ENCODE results near the gene LTK. TPM values are rescaled to one million over a fixed set of nuclear protein-coding genes. Genes with fewer than 3 reads are reported as not detected.

The LTK gene
- total RNA-seq, 1 experiment from 2014 or later, result 9.2 TPM

- Histone ChIP-seq H3K9me2 (ENCODE audit: insufficient read depth) (no peaks in the 10 kb centered on the region), H3K4me2 (ENCODE audit: low read length) (no peak overlapping the region), H3K36me3 (ENCODE audit: control insufficient read depth in 1 of 2, insufficient read depth in 2 of 2, low read length in 2 of 2) (peaks cover 0 to 4% of the 10 kb centered on the region in 2 experiments; a peak in 1 of 4 replicates), H3K4me3 (replicated peaks in 1 of 2; ENCODE audit: low read depth in 1 of 2, low read length in 2 of 2) (no peak overlapping the region), H3K4me1 (ENCODE audit: control insufficient read depth in 1 of 2, insufficient read depth in 2 of 2, low read length in 2 of 2) (peaks cover 34 to 54% of the 10 kb centered on the region in 2 experiments), H3K9me3 (ENCODE audit: control insufficient read depth in 1 of 2, insufficient read depth in 1 of 2, low read depth in 1 of 2, low read length in 2 of 2) (no peaks in the 10 kb centered on the region), H4K20me1 (ENCODE audit: insufficient read depth) (no peaks in the 10 kb centered on the region), H3K27ac (ENCODE audit: low read depth, low read length) (no peak overlapping the region), H2AFZ (ENCODE audit: low read depth, low read length, poor library complexity, severe bottlenecking) (no peak overlapping the region), H3K9ac (ENCODE audit: low read length) (no peak overlapping the region), H3K27me3 (ENCODE audit: insufficient read depth, low read length) (no peaks in the 10 kb centered on the region), H3K79me2 (ENCODE audit: insufficient read depth, low read length) (no peaks in the 10 kb centered on the region)
- ATAC-seq (no peak), DNase-seq (ENCODE audit: low read depth, low spot score) (no peak)
- ChIA-PET POLR2A (no interaction called here), CTCF (no interaction called here), RAD21 (ENCODE audit: low non-redundant PET in 1 of 2, low total read pairs in 2 of 2, uncharacterized antibody in 2 of 2, unreplicated experiment in 2 of 2) (no interaction called here)
- intact Hi-C loops (cut with micrococcal nuclease), result no loop called here
- BruUV-seq (replicated peaks), result no TSS peak
- TF ChIP-seq EGR1 (IDR thresholded peaks at IDR 0.05; ENCODE audit: low read depth) (no peak), SP1 (IDR thresholded peaks at IDR 0.05; ENCODE audit: low read depth) (no peak), RAD21 (IDR thresholded peaks at IDR 0.05; ENCODE audit: low read depth) (no peak), JUND (IDR thresholded peaks at IDR 0.05) (no peak), SRF (IDR thresholded peaks at IDR 0.05; ENCODE audit: low read depth) (no peak), EZH2phosphoT487 (IDR thresholded peaks at IDR 0.05; ENCODE audit: borderline replicate concordance) (no peak), SIN3A (IDR thresholded peaks at IDR 0.05; ENCODE audit: low read depth) (no peak), MAX (IDR thresholded peaks at IDR 0.05) (no peak), CEBPB (IDR thresholded peaks at IDR 0.05; ENCODE audit: low read depth) (no peak), FOSL1 (IDR thresholded peaks at IDR 0.05; ENCODE audit: low read depth) (no peak), ZFX (IDR thresholded peaks at IDR 0.05) (no peak), TCF7L2 (IDR thresholded peaks at IDR 0.05; ENCODE audit: borderline replicate concordance, extremely low read depth, insufficient read depth, insufficient read length) (no peak), POLR2AphosphoS5 (IDR thresholded peaks at IDR 0.05; ENCODE audit: low read depth, low read length) (no peak)
- TF ChIP-seq, protein P1, sequence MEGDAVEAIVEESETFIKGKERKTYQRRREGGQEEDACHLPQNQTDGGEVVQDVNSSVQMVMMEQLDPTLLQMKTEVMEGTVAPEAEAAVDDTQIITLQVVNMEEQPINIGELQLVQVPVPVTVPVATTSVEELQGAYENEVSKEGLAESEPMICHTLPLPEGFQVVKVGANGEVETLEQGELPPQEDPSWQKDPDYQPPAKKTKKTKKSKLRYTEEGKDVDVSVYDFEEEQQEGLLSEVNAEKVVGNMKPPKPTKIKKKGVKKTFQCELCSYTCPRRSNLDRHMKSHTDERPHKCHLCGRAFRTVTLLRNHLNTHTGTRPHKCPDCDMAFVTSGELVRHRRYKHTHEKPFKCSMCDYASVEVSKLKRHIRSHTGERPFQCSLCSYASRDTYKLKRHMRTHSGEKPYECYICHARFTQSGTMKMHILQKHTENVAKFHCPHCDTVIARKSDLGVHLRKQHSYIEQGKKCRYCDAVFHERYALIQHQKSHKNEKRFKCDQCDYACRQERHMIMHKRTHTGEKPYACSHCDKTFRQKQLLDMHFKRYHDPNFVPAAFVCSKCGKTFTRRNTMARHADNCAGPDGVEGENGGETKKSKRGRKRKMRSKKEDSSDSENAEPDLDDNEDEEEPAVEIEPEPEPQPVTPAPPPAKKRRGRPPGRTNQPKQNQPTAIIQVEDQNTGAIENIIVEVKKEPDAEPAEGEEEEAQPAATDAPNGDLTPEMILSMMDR (IDR thresholded peaks at IDR 0.05 in 2 of 3, conservative IDR thresholded peaks at IDR 0.05 in 1 of 3; ENCODE audit: borderline replicate concordance in 1 of 3, insufficient read depth in 1 of 3, low read depth in 2 of 3, low read length in 2 of 3), result no peak
- TF ChIP-seq, protein P2, sequence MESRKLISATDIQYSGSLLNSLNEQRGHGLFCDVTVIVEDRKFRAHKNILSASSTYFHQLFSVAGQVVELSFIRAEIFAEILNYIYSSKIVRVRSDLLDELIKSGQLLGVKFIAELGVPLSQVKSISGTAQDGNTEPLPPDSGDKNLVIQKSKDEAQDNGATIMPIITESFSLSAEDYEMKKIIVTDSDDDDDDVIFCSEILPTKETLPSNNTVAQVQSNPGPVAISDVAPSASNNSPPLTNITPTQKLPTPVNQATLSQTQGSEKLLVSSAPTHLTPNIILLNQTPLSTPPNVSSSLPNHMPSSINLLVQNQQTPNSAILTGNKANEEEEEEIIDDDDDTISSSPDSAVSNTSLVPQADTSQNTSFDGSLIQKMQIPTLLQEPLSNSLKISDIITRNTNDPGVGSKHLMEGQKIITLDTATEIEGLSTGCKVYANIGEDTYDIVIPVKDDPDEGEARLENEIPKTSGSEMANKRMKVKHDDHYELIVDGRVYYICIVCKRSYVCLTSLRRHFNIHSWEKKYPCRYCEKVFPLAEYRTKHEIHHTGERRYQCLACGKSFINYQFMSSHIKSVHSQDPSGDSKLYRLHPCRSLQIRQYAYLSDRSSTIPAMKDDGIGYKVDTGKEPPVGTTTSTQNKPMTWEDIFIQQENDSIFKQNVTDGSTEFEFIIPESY (IDR thresholded peaks at IDR 0.05; ENCODE audit: extremely low read depth, insufficient replicate concordance, low read length), result no peak
- TF ChIP-seq, protein P3, sequence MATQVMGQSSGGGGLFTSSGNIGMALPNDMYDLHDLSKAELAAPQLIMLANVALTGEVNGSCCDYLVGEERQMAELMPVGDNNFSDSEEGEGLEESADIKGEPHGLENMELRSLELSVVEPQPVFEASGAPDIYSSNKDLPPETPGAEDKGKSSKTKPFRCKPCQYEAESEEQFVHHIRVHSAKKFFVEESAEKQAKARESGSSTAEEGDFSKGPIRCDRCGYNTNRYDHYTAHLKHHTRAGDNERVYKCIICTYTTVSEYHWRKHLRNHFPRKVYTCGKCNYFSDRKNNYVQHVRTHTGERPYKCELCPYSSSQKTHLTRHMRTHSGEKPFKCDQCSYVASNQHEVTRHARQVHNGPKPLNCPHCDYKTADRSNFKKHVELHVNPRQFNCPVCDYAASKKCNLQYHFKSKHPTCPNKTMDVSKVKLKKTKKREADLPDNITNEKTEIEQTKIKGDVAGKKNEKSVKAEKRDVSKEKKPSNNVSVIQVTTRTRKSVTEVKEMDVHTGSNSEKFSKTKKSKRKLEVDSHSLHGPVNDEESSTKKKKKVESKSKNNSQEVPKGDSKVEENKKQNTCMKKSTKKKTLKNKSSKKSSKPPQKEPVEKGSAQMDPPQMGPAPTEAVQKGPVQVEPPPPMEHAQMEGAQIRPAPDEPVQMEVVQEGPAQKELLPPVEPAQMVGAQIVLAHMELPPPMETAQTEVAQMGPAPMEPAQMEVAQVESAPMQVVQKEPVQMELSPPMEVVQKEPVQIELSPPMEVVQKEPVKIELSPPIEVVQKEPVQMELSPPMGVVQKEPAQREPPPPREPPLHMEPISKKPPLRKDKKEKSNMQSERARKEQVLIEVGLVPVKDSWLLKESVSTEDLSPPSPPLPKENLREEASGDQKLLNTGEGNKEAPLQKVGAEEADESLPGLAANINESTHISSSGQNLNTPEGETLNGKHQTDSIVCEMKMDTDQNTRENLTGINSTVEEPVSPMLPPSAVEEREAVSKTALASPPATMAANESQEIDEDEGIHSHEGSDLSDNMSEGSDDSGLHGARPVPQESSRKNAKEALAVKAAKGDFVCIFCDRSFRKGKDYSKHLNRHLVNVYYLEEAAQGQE (IDR thresholded peaks at IDR 0.05; ENCODE audit: low read depth), result no peak
- TF ChIP-seq, protein P4, sequence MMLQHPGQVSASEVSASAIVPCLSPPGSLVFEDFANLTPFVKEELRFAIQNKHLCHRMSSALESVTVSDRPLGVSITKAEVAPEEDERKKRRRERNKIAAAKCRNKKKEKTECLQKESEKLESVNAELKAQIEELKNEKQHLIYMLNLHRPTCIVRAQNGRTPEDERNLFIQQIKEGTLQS (IDR thresholded peaks at IDR 0.05), result no peak
Observed at GRCh38 chr15:41487802-41488201, 25.8 kb downstream of the LTK start.

Measured in HCT116 (cell line).